Bladder microvascular endothelial cell (primary cell): ENCODE measurements around the gene RPN2. TPM values are rescaled to one million over a fixed set of nuclear protein-coding genes. Genes with fewer than 3 reads are reported as not detected.

Experiments
- total RNA-seq: library from RNA; depleted of rRNA; stranded (reverse); fragments of >200 nt; gene quantifications from 2 replicates; pipeline ENCODE4 v1.2.3, GENCODE V29; 2014

RPN2 gene
- 162 and 281 TPM in 2 replicates for total RNA-seq

DNA sequence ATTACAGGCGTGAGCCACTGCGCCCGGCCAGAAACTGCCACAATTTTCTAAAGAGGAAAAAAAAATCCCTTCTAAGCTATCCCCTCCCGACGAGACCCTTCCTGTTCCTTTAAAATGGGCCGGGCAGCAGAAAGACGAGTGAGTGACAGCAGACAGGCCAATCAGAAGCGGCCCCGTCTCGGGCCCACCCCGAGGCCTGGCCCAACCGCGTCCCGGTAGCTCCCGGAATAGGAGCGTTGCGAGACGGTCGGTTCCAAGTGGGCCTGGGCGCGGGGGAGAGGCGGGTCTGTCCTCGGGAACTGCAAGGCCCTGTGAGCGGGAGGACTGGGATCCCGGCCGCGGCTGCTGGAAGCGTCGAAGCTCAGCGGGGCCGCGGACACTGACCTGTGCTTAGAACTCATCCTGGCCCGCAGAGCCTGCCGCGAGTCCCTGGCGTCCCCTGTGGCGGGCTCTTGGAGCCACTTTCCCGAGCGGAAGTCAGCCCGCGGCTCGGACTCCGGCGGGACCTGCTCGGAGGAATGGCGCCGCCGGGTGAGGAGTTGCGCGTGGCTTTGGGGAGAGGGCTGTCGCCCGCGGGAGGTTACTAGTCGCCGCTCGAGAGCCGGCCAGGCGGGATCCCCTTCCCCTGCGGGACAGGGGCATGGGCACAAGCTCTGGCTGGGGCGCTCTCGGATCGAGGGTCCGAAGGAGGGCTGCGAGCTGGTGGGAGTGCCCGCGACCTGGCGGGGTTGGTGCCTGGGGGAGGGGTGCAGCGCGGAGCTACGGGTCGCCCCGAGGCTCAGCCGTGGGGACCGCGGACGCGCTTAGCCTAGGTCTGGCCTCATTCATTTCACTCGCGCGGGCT, at the start of gene RPN2, which contains the start of gene MROH8:
RPN2 (plus strand) TSS at position 492 of the 844 bp plus-strand sequence; CDS start at position 519, 27 bp downstream.
MROH8 (minus strand) TSS at position 710 of the 844 bp plus-strand sequence.

DNA sequence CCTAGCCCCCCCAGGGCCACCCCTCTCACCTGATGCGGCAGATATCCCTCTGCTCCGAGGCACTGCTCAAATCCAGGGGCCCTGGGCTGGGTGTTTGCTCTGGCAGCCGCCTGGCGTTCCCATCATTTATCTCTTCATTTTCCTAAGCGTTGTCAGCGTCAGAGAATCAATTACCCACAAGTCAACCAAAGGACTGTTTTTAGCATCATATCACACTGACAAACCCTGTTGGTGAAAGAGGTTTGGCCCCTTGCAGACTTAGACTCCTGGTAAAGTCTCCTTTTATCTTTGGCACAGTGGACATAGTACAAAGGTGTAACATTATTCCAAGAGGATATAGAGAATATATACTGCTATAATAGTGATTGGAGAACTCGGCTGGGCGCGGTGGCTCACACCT, 82.6 kb downstream of the RPN2 start, which contains the start of gene GHRH:
GHRH (minus strand) TSS at position 101 of the 400 bp plus-strand sequence. CDS start 4,925 bp downstream, outside the sequence.

Other genes starting within 250 kb of the RPN2 start
- gene SAMHD1, start 227.6 kb upstream of the RPN2 start, total RNA-seq: 39.1 and 57.1 TPM in 2 replicates
- 7.0 and 9.7 TPM in 2 replicates for gene RBL1, start 83.3 kb upstream of the RPN2 start, total RNA-seq
- 0.25 and 0.49 TPM in 2 replicates for gene MROH8, start 218 bp downstream of the RPN2 start, total RNA-seq
- gene GHRH, start 82.5 kb downstream of the RPN2 start, total RNA-seq: not detected in 2 replicates
- 7.0 and 13.3 TPM in 2 replicates for gene MANBAL, start 110.3 kb downstream of the RPN2 start, total RNA-seq
- 0.81 and 3.6 TPM in 2 replicates for gene SRC, start 166.8 kb downstream of the RPN2 start, total RNA-seq